ENCODE results near the gene ROR2. TPM values are rescaled to one million over a fixed set of nuclear protein-coding genes. Genes with fewer than 3 reads are reported as not detected.
A peak's percentile ranks its signal among the peaks of the same experiment; 100 is the strongest.

The ROR2 gene
- total RNA-seq, 3 donors from 2014 or later: 3.9 to 56.0 (median 6.5) TPM

DNA sequence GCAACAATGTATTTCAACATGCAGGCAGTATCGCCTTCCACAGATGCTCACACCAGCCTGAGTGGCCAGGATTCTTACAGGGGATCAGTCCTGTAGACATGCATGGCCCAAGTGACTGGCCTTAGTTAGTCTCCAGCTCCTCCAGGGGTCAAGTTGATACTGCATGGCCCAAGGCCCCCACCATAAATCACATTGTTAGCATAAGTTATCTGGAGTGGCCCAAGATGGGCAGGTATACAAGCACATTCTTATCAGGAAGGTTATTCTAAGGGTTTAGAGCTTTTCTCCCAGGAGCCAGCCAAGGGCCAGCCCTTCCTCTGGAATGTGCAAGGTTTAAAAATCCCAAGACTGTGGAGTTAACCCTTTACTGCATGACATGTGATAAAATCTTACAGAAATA, 295.5 kb downstream of the ROR2 start:
- Histone ChIP-seq H3K9me3 (no peaks in the 10 kb centered on the region), H3K4me3 (no peak overlapping the region), H3K36me3 (ENCODE audit: low read depth) (no peaks in the 10 kb centered on the region), H3K4me1 (ENCODE audit: low read depth) (no peaks in the 10 kb centered on the region)
- TF ChIP-seq, protein P1, sequence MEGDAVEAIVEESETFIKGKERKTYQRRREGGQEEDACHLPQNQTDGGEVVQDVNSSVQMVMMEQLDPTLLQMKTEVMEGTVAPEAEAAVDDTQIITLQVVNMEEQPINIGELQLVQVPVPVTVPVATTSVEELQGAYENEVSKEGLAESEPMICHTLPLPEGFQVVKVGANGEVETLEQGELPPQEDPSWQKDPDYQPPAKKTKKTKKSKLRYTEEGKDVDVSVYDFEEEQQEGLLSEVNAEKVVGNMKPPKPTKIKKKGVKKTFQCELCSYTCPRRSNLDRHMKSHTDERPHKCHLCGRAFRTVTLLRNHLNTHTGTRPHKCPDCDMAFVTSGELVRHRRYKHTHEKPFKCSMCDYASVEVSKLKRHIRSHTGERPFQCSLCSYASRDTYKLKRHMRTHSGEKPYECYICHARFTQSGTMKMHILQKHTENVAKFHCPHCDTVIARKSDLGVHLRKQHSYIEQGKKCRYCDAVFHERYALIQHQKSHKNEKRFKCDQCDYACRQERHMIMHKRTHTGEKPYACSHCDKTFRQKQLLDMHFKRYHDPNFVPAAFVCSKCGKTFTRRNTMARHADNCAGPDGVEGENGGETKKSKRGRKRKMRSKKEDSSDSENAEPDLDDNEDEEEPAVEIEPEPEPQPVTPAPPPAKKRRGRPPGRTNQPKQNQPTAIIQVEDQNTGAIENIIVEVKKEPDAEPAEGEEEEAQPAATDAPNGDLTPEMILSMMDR (IDR thresholded peaks at IDR 0.05): no peak
- intact Hi-C loops (cut with DNase I, micrococcal nuclease): no loop called here
- DNase-seq (no peak), ATAC-seq (no peak)

DNA sequence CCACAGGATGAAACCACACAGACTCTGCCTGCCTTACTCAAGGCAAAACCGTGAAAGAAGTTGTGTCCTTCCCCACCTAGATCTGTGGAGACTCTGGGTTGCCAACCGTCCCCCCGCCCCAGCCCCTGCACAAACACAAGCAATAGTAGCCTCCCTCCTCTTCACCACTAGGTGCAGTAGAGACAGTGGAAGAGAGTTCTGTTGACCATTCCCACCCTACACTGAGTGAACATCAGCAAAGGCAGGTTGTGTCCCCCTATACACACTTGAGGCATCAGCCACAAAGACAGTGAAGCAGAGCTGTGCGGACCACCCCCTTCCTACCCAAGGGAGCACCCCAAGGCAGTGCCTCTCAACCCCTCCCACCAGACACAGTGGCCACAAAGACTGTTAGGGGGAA, 302.7 kb downstream of the ROR2 start:
- intact Hi-C loops (cut with DNase I, micrococcal nuclease): no loop called here
- Histone ChIP-seq H3K9me3 (no peaks in the 10 kb centered on the region), H3K4me1 (ENCODE audit: low read depth) (no peaks in the 10 kb centered on the region), H3K4me3 (no peak overlapping the region), H3K36me3 (ENCODE audit: low read depth) (no peaks in the 10 kb centered on the region)
- no peak for ATAC-seq
- TF ChIP-seq, protein P1 (IDR thresholded peaks at IDR 0.05): no peak
- DNase-seq: no peak

DNA sequence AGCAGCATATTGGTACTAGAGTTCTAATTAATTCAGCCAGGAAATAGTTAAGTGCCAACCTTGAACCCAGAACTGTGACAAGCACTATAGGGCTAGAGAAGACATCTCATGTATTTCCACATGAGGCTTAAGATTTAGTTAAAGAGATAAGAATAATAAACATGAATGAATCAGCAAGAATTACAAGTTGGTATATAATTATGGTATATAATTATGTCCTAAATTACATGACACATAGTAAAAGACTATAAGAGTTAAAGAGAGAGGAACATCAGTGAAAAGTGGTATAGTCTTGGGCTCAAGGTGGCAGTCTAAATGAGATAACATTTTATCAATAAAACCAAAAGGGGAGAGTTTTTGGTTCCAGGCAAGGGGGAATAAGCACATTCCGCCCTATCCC, 303.3 kb downstream of the ROR2 start:
- TF ChIP-seq, protein P1 (IDR thresholded peaks at IDR 0.05): no peak
- no peaks in the 10 kb centered on the region for H3K9me3 ChIP-seq
- no peak for DNase-seq
- H3K4me1 ChIP-seq (ENCODE audit: low read depth): no peaks in the 10 kb centered on the region
- no peaks in the 10 kb centered on the region for H3K36me3 ChIP-seq (ENCODE audit: low read depth)
- ATAC-seq: peak; percentile 36
- no peak overlapping the region for H3K4me3 ChIP-seq
- intact Hi-C loops (cut with DNase I, micrococcal nuclease): no loop called here

DNA sequence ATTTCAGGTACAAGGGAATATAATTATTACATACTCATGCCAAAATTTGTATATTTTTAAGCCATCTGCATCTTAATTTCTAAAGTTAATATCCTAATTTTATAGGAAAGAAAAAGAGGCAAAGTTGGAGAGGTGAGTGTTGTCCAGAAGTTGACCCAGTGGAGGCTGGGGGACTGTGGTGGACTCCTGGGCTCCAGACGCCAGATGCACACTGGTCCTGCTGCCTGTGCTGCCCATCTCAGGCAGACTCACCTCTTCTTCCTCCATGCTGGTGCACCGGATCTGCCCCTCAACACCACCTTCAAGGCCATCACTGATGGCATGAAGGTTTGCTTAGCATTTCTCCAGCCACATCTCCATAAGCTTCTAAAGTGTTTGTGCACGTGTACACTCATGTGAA, 305.6 kb downstream of the ROR2 start:
- intact Hi-C loops (cut with DNase I, micrococcal nuclease): no loop called here
- no peaks in the 10 kb centered on the region for H3K36me3 ChIP-seq (ENCODE audit: low read depth)
- H3K9me3 ChIP-seq: peaks cover 7% of the 10 kb centered on the region
- no peaks in the 10 kb centered on the region for H3K4me1 ChIP-seq (ENCODE audit: low read depth)
- DNase-seq (no peak), ATAC-seq (no peak)
- TF ChIP-seq, protein P1 (IDR thresholded peaks at IDR 0.05): no peak
- H3K4me3 ChIP-seq: no peak overlapping the region

DNA sequence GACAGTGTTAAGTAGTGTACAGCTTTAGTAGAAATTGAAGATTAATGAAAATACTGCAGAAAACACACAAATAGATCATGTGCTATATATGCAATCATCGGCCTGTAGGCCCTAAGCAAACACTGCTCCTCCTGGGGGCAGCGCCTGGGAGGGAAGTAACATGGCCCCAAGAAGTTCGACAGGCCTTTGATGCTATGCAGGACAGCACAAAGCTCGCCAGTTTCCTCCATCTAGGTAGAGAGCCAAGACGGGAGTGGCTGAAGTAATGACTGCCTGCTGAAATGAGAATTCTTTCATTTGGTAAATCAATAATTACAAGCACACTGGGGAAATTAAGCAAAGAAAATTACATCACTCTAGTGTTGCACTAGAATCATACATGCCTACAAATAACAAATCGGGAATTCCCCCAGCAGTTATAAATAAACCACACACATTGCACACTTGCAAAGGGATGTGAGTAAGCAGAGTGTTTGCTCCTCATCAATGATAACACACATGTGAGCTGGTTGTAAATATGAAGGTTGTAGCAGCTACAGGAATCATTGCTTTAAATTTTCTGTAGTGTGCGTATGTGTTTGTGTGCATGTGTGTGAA, 306.4 kb downstream of the ROR2 start:
- DNase-seq: no peak
- intact Hi-C loops (cut with DNase I, micrococcal nuclease): no loop called here
- peaks cover 7% of the 10 kb centered on the region for H3K9me3 ChIP-seq
- no peaks in the 10 kb centered on the region for H3K36me3 ChIP-seq (ENCODE audit: low read depth)
- TF ChIP-seq, protein P1 (IDR thresholded peaks at IDR 0.05): no peak
- ATAC-seq: no peak
- no peak overlapping the region for H3K4me3 ChIP-seq
- H3K4me1 ChIP-seq (ENCODE audit: low read depth): no peaks in the 10 kb centered on the region

DNA sequence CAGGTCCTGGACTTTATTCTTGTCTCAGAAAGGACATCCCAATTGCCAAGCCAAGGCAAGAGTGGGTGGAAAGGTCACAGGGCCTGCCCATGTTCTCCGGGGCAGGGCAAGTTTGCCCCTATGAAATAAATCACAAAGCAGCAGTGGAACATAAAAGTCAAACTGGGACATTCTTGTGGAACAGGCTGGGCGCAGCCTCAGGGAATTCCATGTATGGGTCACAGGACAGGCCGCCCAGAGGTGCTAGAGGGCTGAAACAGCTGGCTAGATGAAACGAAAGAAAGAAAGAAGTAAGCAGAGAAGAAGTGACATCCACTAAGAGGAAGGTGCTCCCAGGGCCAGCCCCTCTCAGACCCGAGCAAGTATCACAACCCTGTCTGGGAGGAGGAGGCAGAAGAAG, 307.3 kb downstream of the ROR2 start:
- ATAC-seq (no peak), DNase-seq (no peak)
- Histone ChIP-seq H3K4me1 (ENCODE audit: low read depth) (no peaks in the 10 kb centered on the region), H3K9me3 (peaks cover 7% of the 10 kb centered on the region), H3K36me3 (ENCODE audit: low read depth) (no peaks in the 10 kb centered on the region), H3K4me3 (no peak overlapping the region)
- intact Hi-C loops (cut with DNase I, micrococcal nuclease): no loop called here
- TF ChIP-seq, protein P1 (IDR thresholded peaks at IDR 0.05): no peak

All from mucosa of descending colon (tissue), 3 donors.